H9 (cell line): ENCODE measurements around the gene GXYLT2. TPM values are rescaled to one million over a fixed set of nuclear protein-coding genes. Genes with fewer than 3 reads are reported as not detected.

Experiments
- DNase-seq: peaks from one replicate; pipeline ENCODE4 v3.0.0-alpha.2; 2017
- H2AFZ ChIP-seq: one replicate; pipeline ENCODE4 v1.6.1; 2013; ENCODE audit warnings: mild to moderate bottlenecking, low read length, control low read depth, moderate library complexity
- H2AK5ac ChIP-seq: 2 replicates; pipeline ENCODE4 v1.6.1; 2013; ENCODE audit warnings: low read length, control low read depth, mixed read lengths; ENCODE audit not compliant: insufficient read length
- H2BK120ac ChIP-seq: one replicate; pipeline ENCODE4 v1.6.1; 2013; ENCODE audit warnings: low read depth, mild to moderate bottlenecking, low read length, control low read depth, inconsistent platforms; ENCODE audit not compliant: poor library complexity, severe bottlenecking
- H2BK12ac ChIP-seq: 2 replicates; pipeline ENCODE4 v1.6.1; 2013; ENCODE audit warnings: low read length, control low read depth, mixed read lengths, low read depth; ENCODE audit not compliant: insufficient read length
- H2BK15ac ChIP-seq: 2 replicates; pipeline ENCODE4 v1.6.1; 2013; ENCODE audit warnings: low read depth, low read length, control low read depth
- H2BK20ac ChIP-seq: one replicate; pipeline ENCODE4 v1.6.1; 2013; ENCODE audit warnings: low read depth, mild to moderate bottlenecking, low read length, control low read depth, inconsistent platforms; ENCODE audit not compliant: poor library complexity, severe bottlenecking
- H2BK5ac ChIP-seq: 2 replicates; pipeline ENCODE4 v1.6.1; 2013; ENCODE audit warnings: low read length, control low read depth, mixed read lengths; ENCODE audit not compliant: insufficient read length
- H3K14ac ChIP-seq: 2 replicates; pipeline ENCODE4 v1.6.1; 2013; ENCODE audit warnings: low read length, control low read depth; ENCODE audit not compliant: insufficient read depth
- H3K18ac ChIP-seq: 2 replicates; pipeline ENCODE4 v1.6.1; 2013; ENCODE audit warnings: low read depth, mild to moderate bottlenecking, mixed read lengths, low read length, control low read depth; ENCODE audit not compliant: insufficient read length
- H3K23ac ChIP-seq: 2 replicates; pipeline ENCODE4 v1.6.1; 2013; ENCODE audit warnings: low read length, control low read depth, mixed read lengths, low read depth; ENCODE audit not compliant: insufficient read length
- H3K23me2 ChIP-seq: 2 replicates; pipeline ENCODE4 v1.6.1; 2013; ENCODE audit warnings: low read depth, mild to moderate bottlenecking, mixed read lengths, low read length, control low read depth; ENCODE audit not compliant: insufficient read length, poor library complexity, severe bottlenecking
- H3K27ac ChIP-seq: 2 replicates; pipeline ENCODE4 v1.5.1; 2013; ENCODE audit warnings: low read length, control low read depth, mixed read lengths, low read depth; ENCODE audit not compliant: insufficient read length
- H3K27me3 ChIP-seq: 2 replicates; pipeline ENCODE4 v1.6.1; 2013; ENCODE audit warnings: low read length, control low read depth, inconsistent platforms; ENCODE audit not compliant: insufficient read depth
- H3K4ac ChIP-seq: 2 replicates; pipeline ENCODE4 v1.6.1; 2013; ENCODE audit warnings: low read depth, mild to moderate bottlenecking, control low read depth, inconsistent platforms, low read length, moderate library complexity
- H3K4me1 ChIP-seq: 2 replicates; pipeline ENCODE4 v1.6.1; 2013; ENCODE audit warnings: low read length, control low read depth, inconsistent platforms; ENCODE audit not compliant: insufficient read depth
- H3K4me2 ChIP-seq: 2 replicates; pipeline ENCODE4 v1.6.1; 2013; ENCODE audit warnings: low read length, control low read depth, mixed read lengths; ENCODE audit not compliant: insufficient read length, insufficient read depth
- H3K56ac ChIP-seq: 2 replicates; pipeline ENCODE4 v1.6.1; 2013; ENCODE audit warnings: low read depth, mild to moderate bottlenecking, mixed read lengths, low read length, control low read depth; ENCODE audit not compliant: insufficient read length
- H3K79me1 ChIP-seq: 2 replicates; pipeline ENCODE4 v1.6.1; 2013; ENCODE audit warnings: low read depth, mild to moderate bottlenecking, moderate library complexity, low read length, control low read depth, inconsistent platforms; ENCODE audit not compliant: insufficient read depth, poor library complexity, severe bottlenecking
- H3K79me2 ChIP-seq: 2 replicates; pipeline ENCODE4 v1.6.1; 2013; ENCODE audit warnings: low read length, control low read depth, inconsistent platforms; ENCODE audit not compliant: insufficient read depth
- H3K9ac ChIP-seq: 2 replicates; pipeline ENCODE4 v1.6.1; 2013; ENCODE audit warnings: low read length, control low read depth, mixed read lengths; ENCODE audit not compliant: insufficient read length; ENCODE audit errors: extremely low read depth
- H3K9me3 ChIP-seq: one replicate; pipeline ENCODE4 v1.6.1; 2013; ENCODE audit warnings: low read depth, low read length, inconsistent platforms; ENCODE audit not compliant: control insufficient read depth
- H3T11ph ChIP-seq: one replicate; pipeline ENCODE4 v1.6.1; 2013; ENCODE audit warnings: mild to moderate bottlenecking, low read length, control low read depth, inconsistent platforms
- H4K20me1 ChIP-seq: one replicate; pipeline ENCODE4 v1.6.1; 2013; ENCODE audit not compliant: control insufficient read depth, insufficient read length, insufficient read depth
- H4K5ac ChIP-seq: 2 replicates; pipeline ENCODE4 v1.6.1; 2013; ENCODE audit warnings: low read depth, mild to moderate bottlenecking, mixed read lengths, low read length, control low read depth; ENCODE audit not compliant: insufficient read length
- H4K8ac ChIP-seq: replicated peaks from 2 replicates; pipeline ENCODE4 v1.6.1; 2013; ENCODE audit warnings: low read length, control low read depth, mixed read lengths, low read depth; ENCODE audit not compliant: insufficient read length
- H4K91ac ChIP-seq: 2 replicates; pipeline ENCODE4 v1.6.1; 2013; ENCODE audit warnings: low read depth, mild to moderate bottlenecking, moderate library complexity, mixed read lengths, low read length, control low read depth; ENCODE audit not compliant: insufficient read length
- H3K27ac Mint-ChIP-seq, 3 experiments: 2 replicates in 2 of 3; 3 replicates in 1 of 3; pipeline ENCODE4 v1.8.0; 2020 to 2021; ENCODE audit warnings: mixed read lengths in 3 of 3, mild to moderate bottlenecking in 1 of 3, moderate library complexity in 1 of 3
- H3K27me3 Mint-ChIP-seq: 2 replicates; pipeline ENCODE4 v1.8.0; 2021; ENCODE audit warnings: low read depth, mild to moderate bottlenecking, moderate library complexity, mixed read lengths
- H3K36me3 Mint-ChIP-seq, 3 experiments: 2 replicates in 2 of 3; 3 replicates in 1 of 3; pipeline ENCODE4 v1.8.0; 2020 to 2021; ENCODE audit warnings: low read depth in 3 of 3, mixed read lengths in 3 of 3; ENCODE audit not compliant: insufficient read depth in 1 of 3
- H3K4me1 Mint-ChIP-seq, 2 experiments: 2 replicates each; pipeline ENCODE4 v1.8.0; 2020; ENCODE audit warnings: mixed read lengths in 2 of 2
- H3K4me3 Mint-ChIP-seq, 2 experiments: 2 replicates in 1 of 2; 3 replicates in 1 of 2; pipeline ENCODE4 v1.8.0; 2020 to 2021; ENCODE audit warnings: mild to moderate bottlenecking in 2 of 2, mixed read lengths in 2 of 2, moderate library complexity in 1 of 2
- H3K9me3 Mint-ChIP-seq, 2 experiments: 2 replicates in 1 of 2; 3 replicates in 1 of 2; pipeline ENCODE4 v1.8.0; 2020; ENCODE audit warnings: mild to moderate bottlenecking in 2 of 2, mixed read lengths in 2 of 2, moderate library complexity in 1 of 2
- WGBS: extraction: QIAGEN DNeasy Blood & Tissue Kit; methylation state at CpG from one replicate; pipeline ENCODE4 v1.1.7; 2013; ENCODE audit warnings: missing lambda C conversion rate, low lambda C conversion rate, mixed read lengths; ENCODE audit not compliant: insufficient read length; ENCODE audit errors: extremely low coverage; 5-methylcytosine and 5-hydroxymethylcytosine counted together
- total RNA-seq: library from RNA; stranded (reverse); gene quantifications from 2 replicates; pipeline ENCODE4 v1.2.1, GENCODE V29; 2021
- TF ChIP-seq, protein P1 (sequence below): fragments of 200-600 bp; sonication (generic); conservative IDR thresholded peaks from 3 replicates; pipeline ENCODE4 v1.8.0; 2021; ENCODE audit warnings: antibody characterized with exemption, mild to moderate bottlenecking

The GXYLT2 gene
- total RNA-seq, 1 experiment from 2014 or later: 2.0 TPM

DNA sequence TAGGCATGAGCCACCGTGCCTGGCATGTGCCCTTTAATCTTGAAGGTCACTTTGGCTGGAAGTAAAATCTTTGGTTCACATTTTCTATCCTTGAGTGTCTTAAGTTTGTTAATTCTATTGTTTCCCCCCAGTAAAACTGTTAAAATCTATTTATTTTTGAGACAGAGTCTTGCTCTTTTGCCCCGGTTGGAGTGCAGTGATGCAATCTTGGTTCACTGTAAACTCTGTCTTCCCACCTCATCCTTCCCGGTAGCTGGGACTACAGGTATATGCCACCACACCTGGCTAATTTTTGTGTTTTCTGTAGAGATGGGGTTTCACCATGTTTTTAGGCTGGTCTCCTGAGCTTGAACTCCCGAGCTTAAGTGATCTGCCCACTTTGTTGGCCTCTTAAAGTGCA lies 116.5 kb downstream of the GXYLT2 start:
- Histone ChIP-seq H3K27ac (no peak overlapping the region), H3K9ac (no peak overlapping the region), H2BK5ac (no peak overlapping the region), H3K23ac (no peak overlapping the region), H3K4me2 (no peak overlapping the region), H3K79me1 (peaks cover 8% of the 10 kb centered on the region), H2BK120ac (no peak overlapping the region), H3K4me1 (no peaks in the 10 kb centered on the region), H4K5ac (no peak overlapping the region), H3K23me2 (no peaks in the 10 kb centered on the region), H2BK12ac (no peak overlapping the region), H3K9me3 (no peaks in the 10 kb centered on the region), H3K4ac (no peak overlapping the region), H3K18ac (no peak overlapping the region), H3K79me2 (peaks cover 83% of the 10 kb centered on the region), H4K91ac (no peak overlapping the region), H3K14ac (no peak overlapping the region), H2AK5ac (no peak overlapping the region), H3T11ph (no peak overlapping the region), H2AFZ (no peak overlapping the region), H4K20me1 (no peaks in the 10 kb centered on the region), H3K27me3 (no peaks in the 10 kb centered on the region), H2BK15ac (no peak overlapping the region), H2BK20ac (no peak overlapping the region), H4K8ac (no peak overlapping the region), H3K56ac (no peak overlapping the region)
- TF ChIP-seq, protein P1, sequence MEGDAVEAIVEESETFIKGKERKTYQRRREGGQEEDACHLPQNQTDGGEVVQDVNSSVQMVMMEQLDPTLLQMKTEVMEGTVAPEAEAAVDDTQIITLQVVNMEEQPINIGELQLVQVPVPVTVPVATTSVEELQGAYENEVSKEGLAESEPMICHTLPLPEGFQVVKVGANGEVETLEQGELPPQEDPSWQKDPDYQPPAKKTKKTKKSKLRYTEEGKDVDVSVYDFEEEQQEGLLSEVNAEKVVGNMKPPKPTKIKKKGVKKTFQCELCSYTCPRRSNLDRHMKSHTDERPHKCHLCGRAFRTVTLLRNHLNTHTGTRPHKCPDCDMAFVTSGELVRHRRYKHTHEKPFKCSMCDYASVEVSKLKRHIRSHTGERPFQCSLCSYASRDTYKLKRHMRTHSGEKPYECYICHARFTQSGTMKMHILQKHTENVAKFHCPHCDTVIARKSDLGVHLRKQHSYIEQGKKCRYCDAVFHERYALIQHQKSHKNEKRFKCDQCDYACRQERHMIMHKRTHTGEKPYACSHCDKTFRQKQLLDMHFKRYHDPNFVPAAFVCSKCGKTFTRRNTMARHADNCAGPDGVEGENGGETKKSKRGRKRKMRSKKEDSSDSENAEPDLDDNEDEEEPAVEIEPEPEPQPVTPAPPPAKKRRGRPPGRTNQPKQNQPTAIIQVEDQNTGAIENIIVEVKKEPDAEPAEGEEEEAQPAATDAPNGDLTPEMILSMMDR: no peak
- WGBS: no CpG with 5 or more reads among the region's 4 CpGs
- Mint-ChIP-seq H3K4me3 (peak overlapping the region in 1 of 2 experiments; percentile 15; a peak in 1 of 5 replicates), H3K4me1 (peaks cover 25 to 42% of the 10 kb centered on the region in 2 experiments), H3K9me3 (no peaks in the 10 kb centered on the region), H3K27me3 (no peaks in the 10 kb centered on the region), H3K27ac (peak overlapping the region in 2 of 3 experiments; percentile 23 to 94; a peak in 5 of 7 replicates), H3K36me3 (peaks cover 46 to 77% (median 76%) of the 10 kb centered on the region in 3 experiments)
- no peak for DNase-seq
